Stomach (tissue), 4 donors: ENCODE data around the gene PIMREG.

ENCODE experiments used
- POLR2A ChIP-seq, 4 donors: fragments of 450-650 bp; IDR thresholded peaks; one replicate each; pipeline ENCODE4 v1.6.1; 2016; ENCODE audit warnings: antibody characterized with exemption in 4 of 4, control low read depth in 2 of 4, mild to moderate bottlenecking in 1 of 4, moderate library complexity in 1 of 4
- POLR2AphosphoS5 ChIP-seq, 3 donors: sonication (generic); formaldehyde crosslinking; IDR thresholded peaks; one replicate each; pipeline ENCODE4 v1.6.1; 2016; ENCODE audit warnings: antibody characterized with exemption in 3 of 3
- TF ChIP-seq, protein P1 (sequence below), 7 experiments: fragments of 450-650 bp in 4 of 7; fragments of 200-600 bp in 3 of 7; sonication (generic) in 3 of 7; IDR thresholded peaks; one replicate each; pipeline ENCODE4 v1.5.1; 2016 to 2019; ENCODE audit warnings: antibody characterized with exemption in 7 of 7, control low read depth in 2 of 7, mild to moderate bottlenecking in 1 of 7

DNA sequence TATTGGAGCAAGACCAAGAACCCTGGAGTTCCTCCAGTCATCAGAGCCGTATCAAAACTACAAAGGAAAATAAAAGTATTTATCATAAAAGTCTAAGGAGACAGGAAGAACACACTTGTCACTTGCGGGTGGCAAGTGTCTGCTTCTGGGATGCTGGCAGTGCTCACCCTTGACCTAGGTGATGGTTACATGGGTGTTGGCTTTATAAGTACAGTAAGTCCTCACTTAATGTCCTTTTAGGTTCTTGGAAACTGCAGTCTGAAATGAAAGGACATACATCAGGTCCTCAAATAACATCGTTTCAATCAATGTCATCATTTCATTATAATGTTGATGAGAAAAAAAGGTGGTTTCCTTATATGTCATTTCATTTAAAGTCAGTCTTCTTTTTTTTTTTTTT lies 6.3 kb upstream of the PIMREG start:
- TF ChIP-seq, protein P1, sequence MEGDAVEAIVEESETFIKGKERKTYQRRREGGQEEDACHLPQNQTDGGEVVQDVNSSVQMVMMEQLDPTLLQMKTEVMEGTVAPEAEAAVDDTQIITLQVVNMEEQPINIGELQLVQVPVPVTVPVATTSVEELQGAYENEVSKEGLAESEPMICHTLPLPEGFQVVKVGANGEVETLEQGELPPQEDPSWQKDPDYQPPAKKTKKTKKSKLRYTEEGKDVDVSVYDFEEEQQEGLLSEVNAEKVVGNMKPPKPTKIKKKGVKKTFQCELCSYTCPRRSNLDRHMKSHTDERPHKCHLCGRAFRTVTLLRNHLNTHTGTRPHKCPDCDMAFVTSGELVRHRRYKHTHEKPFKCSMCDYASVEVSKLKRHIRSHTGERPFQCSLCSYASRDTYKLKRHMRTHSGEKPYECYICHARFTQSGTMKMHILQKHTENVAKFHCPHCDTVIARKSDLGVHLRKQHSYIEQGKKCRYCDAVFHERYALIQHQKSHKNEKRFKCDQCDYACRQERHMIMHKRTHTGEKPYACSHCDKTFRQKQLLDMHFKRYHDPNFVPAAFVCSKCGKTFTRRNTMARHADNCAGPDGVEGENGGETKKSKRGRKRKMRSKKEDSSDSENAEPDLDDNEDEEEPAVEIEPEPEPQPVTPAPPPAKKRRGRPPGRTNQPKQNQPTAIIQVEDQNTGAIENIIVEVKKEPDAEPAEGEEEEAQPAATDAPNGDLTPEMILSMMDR (IDR thresholded peaks at IDR 0.05): no peak
- TF ChIP-seq POLR2AphosphoS5 (IDR thresholded peaks at IDR 0.05) (no peak), POLR2A (IDR thresholded peaks at IDR 0.05) (no peak)
